Breast epithelium (tissue), 3 donors: ENCODE measurements around the gene CDHR3.

Source experiments
- CTCF ChIP-seq, 3 donors: fragments of 450-650 bp; IDR thresholded peaks; one replicate each; pipeline ENCODE4 v1.5.1; 2016 to 2017; ENCODE audit warnings: antibody characterized with exemption in 3 of 3, mild to moderate bottlenecking in 3 of 3, moderate library complexity in 3 of 3
- POLR2AphosphoS5 ChIP-seq, 3 donors: sonication (generic); formaldehyde crosslinking; IDR thresholded peaks; one replicate each; pipeline ENCODE4 v1.6.1; 2017; ENCODE audit warnings: antibody characterized with exemption in 3 of 3

DNA sequence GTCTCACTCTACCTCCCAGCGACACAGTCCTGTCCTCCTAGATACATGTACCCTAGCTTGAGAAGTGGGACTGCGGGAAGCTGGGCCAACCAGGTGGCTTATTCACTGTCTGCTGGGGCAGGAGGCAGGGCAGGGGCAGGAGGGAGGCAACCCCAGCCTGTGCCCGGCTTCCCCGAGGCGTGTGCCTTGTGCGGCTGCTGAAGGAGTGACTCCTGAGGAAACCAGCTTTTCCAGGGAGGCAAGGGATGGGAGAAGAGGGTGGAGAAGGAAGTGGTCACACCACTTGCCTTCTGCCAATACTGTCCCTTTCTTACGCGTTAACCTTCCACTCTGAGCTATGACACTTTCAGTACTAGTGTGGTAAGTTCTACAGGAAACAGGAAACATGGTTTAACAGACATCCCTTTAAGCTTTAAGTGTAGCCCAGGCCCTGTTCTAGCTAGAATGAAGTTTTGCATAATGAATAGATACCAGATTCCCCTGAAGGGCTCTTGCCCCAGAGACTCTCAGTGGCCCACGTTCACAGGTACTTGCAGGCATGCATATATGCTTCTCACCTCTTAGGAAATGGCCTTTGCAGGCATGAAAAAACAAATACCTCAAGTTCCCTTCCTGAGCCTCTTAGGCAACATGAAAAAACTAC is 108.4 kb downstream of the CDHR3 start:
- TF ChIP-seq POLR2AphosphoS5 (IDR thresholded peaks at IDR 0.05) (peak in 2 of 3 donors; percentile 17 to 71), CTCF (IDR thresholded peaks at IDR 0.05) (no peak)
